H9 (cell line): ENCODE results near the gene NIN. TPM values are rescaled to one million over a fixed set of nuclear protein-coding genes. Genes with fewer than 3 reads are reported as not detected.

Source experiments
- DNase-seq: peaks from one replicate; pipeline ENCODE4 v3.0.0-alpha.2; 2017
- H2AFZ ChIP-seq: one replicate; pipeline ENCODE4 v1.6.1; 2013; ENCODE audit warnings: mild to moderate bottlenecking, low read length, control low read depth, moderate library complexity
- H2AK5ac ChIP-seq: 2 replicates; pipeline ENCODE4 v1.6.1; 2013; ENCODE audit warnings: low read length, control low read depth, mixed read lengths; ENCODE audit not compliant: insufficient read length
- H2BK120ac ChIP-seq: one replicate; pipeline ENCODE4 v1.6.1; 2013; ENCODE audit warnings: low read depth, mild to moderate bottlenecking, low read length, control low read depth, inconsistent platforms; ENCODE audit not compliant: poor library complexity, severe bottlenecking
- H2BK12ac ChIP-seq: 2 replicates; pipeline ENCODE4 v1.6.1; 2013; ENCODE audit warnings: low read length, control low read depth, mixed read lengths, low read depth; ENCODE audit not compliant: insufficient read length
- H2BK15ac ChIP-seq: 2 replicates; pipeline ENCODE4 v1.6.1; 2013; ENCODE audit warnings: low read depth, low read length, control low read depth
- H2BK20ac ChIP-seq: one replicate; pipeline ENCODE4 v1.6.1; 2013; ENCODE audit warnings: low read depth, mild to moderate bottlenecking, low read length, control low read depth, inconsistent platforms; ENCODE audit not compliant: poor library complexity, severe bottlenecking
- H2BK5ac ChIP-seq: 2 replicates; pipeline ENCODE4 v1.6.1; 2013; ENCODE audit warnings: low read length, control low read depth, mixed read lengths; ENCODE audit not compliant: insufficient read length
- H3K14ac ChIP-seq: 2 replicates; pipeline ENCODE4 v1.6.1; 2013; ENCODE audit warnings: low read length, control low read depth; ENCODE audit not compliant: insufficient read depth
- H3K18ac ChIP-seq: 2 replicates; pipeline ENCODE4 v1.6.1; 2013; ENCODE audit warnings: low read depth, mild to moderate bottlenecking, mixed read lengths, low read length, control low read depth; ENCODE audit not compliant: insufficient read length
- H3K23ac ChIP-seq: 2 replicates; pipeline ENCODE4 v1.6.1; 2013; ENCODE audit warnings: low read length, control low read depth, mixed read lengths, low read depth; ENCODE audit not compliant: insufficient read length
- H3K23me2 ChIP-seq: 2 replicates; pipeline ENCODE4 v1.6.1; 2013; ENCODE audit warnings: low read depth, mild to moderate bottlenecking, mixed read lengths, low read length, control low read depth; ENCODE audit not compliant: insufficient read length, poor library complexity, severe bottlenecking
- H3K27ac ChIP-seq: 2 replicates; pipeline ENCODE4 v1.5.1; 2013; ENCODE audit warnings: low read length, control low read depth, mixed read lengths, low read depth; ENCODE audit not compliant: insufficient read length
- H3K27me3 ChIP-seq: 2 replicates; pipeline ENCODE4 v1.6.1; 2013; ENCODE audit warnings: low read length, control low read depth, inconsistent platforms; ENCODE audit not compliant: insufficient read depth
- H3K4ac ChIP-seq: 2 replicates; pipeline ENCODE4 v1.6.1; 2013; ENCODE audit warnings: low read depth, mild to moderate bottlenecking, control low read depth, inconsistent platforms, low read length, moderate library complexity
- H3K4me1 ChIP-seq: 2 replicates; pipeline ENCODE4 v1.6.1; 2013; ENCODE audit warnings: low read length, control low read depth, inconsistent platforms; ENCODE audit not compliant: insufficient read depth
- H3K4me2 ChIP-seq: 2 replicates; pipeline ENCODE4 v1.6.1; 2013; ENCODE audit warnings: low read length, control low read depth, mixed read lengths; ENCODE audit not compliant: insufficient read length, insufficient read depth
- H3K56ac ChIP-seq: 2 replicates; pipeline ENCODE4 v1.6.1; 2013; ENCODE audit warnings: low read depth, mild to moderate bottlenecking, mixed read lengths, low read length, control low read depth; ENCODE audit not compliant: insufficient read length
- H3K79me1 ChIP-seq: 2 replicates; pipeline ENCODE4 v1.6.1; 2013; ENCODE audit warnings: low read depth, mild to moderate bottlenecking, moderate library complexity, low read length, control low read depth, inconsistent platforms; ENCODE audit not compliant: insufficient read depth, poor library complexity, severe bottlenecking
- H3K79me2 ChIP-seq: 2 replicates; pipeline ENCODE4 v1.6.1; 2013; ENCODE audit warnings: low read length, control low read depth, inconsistent platforms; ENCODE audit not compliant: insufficient read depth
- H3K9ac ChIP-seq: 2 replicates; pipeline ENCODE4 v1.6.1; 2013; ENCODE audit warnings: low read length, control low read depth, mixed read lengths; ENCODE audit not compliant: insufficient read length; ENCODE audit errors: extremely low read depth
- H3K9me3 ChIP-seq: one replicate; pipeline ENCODE4 v1.6.1; 2013; ENCODE audit warnings: low read depth, low read length, inconsistent platforms; ENCODE audit not compliant: control insufficient read depth
- H3T11ph ChIP-seq: one replicate; pipeline ENCODE4 v1.6.1; 2013; ENCODE audit warnings: mild to moderate bottlenecking, low read length, control low read depth, inconsistent platforms
- H4K20me1 ChIP-seq: one replicate; pipeline ENCODE4 v1.6.1; 2013; ENCODE audit not compliant: control insufficient read depth, insufficient read length, insufficient read depth
- H4K5ac ChIP-seq: 2 replicates; pipeline ENCODE4 v1.6.1; 2013; ENCODE audit warnings: low read depth, mild to moderate bottlenecking, mixed read lengths, low read length, control low read depth; ENCODE audit not compliant: insufficient read length
- H4K8ac ChIP-seq: replicated peaks from 2 replicates; pipeline ENCODE4 v1.6.1; 2013; ENCODE audit warnings: low read length, control low read depth, mixed read lengths, low read depth; ENCODE audit not compliant: insufficient read length
- H4K91ac ChIP-seq: 2 replicates; pipeline ENCODE4 v1.6.1; 2013; ENCODE audit warnings: low read depth, mild to moderate bottlenecking, moderate library complexity, mixed read lengths, low read length, control low read depth; ENCODE audit not compliant: insufficient read length
- H3K27ac Mint-ChIP-seq, 3 experiments: 2 replicates in 2 of 3; 3 replicates in 1 of 3; pipeline ENCODE4 v1.8.0; 2020 to 2021; ENCODE audit warnings: mixed read lengths in 3 of 3, mild to moderate bottlenecking in 1 of 3, moderate library complexity in 1 of 3
- H3K27me3 Mint-ChIP-seq: 2 replicates; pipeline ENCODE4 v1.8.0; 2021; ENCODE audit warnings: low read depth, mild to moderate bottlenecking, moderate library complexity, mixed read lengths
- H3K36me3 Mint-ChIP-seq, 3 experiments: 2 replicates in 2 of 3; 3 replicates in 1 of 3; pipeline ENCODE4 v1.8.0; 2020 to 2021; ENCODE audit warnings: low read depth in 3 of 3, mixed read lengths in 3 of 3; ENCODE audit not compliant: insufficient read depth in 1 of 3
- H3K4me1 Mint-ChIP-seq, 2 experiments: 2 replicates each; pipeline ENCODE4 v1.8.0; 2020; ENCODE audit warnings: mixed read lengths in 2 of 2
- H3K4me3 Mint-ChIP-seq, 2 experiments: 2 replicates in 1 of 2; 3 replicates in 1 of 2; pipeline ENCODE4 v1.8.0; 2020 to 2021; ENCODE audit warnings: mild to moderate bottlenecking in 2 of 2, mixed read lengths in 2 of 2, moderate library complexity in 1 of 2
- H3K9me3 Mint-ChIP-seq, 2 experiments: 2 replicates in 1 of 2; 3 replicates in 1 of 2; pipeline ENCODE4 v1.8.0; 2020; ENCODE audit warnings: mild to moderate bottlenecking in 2 of 2, mixed read lengths in 2 of 2, moderate library complexity in 1 of 2
- WGBS: extraction: QIAGEN DNeasy Blood & Tissue Kit; methylation state at CpG from one replicate; pipeline ENCODE4 v1.1.7; 2013; ENCODE audit warnings: missing lambda C conversion rate, low lambda C conversion rate, mixed read lengths; ENCODE audit not compliant: insufficient read length; ENCODE audit errors: extremely low coverage; 5-methylcytosine and 5-hydroxymethylcytosine counted together
- total RNA-seq: library from RNA; stranded (reverse); gene quantifications from 2 replicates; pipeline ENCODE4 v1.2.1, GENCODE V29; 2021
- TF ChIP-seq, protein P1 (sequence below): fragments of 200-600 bp; sonication (generic); conservative IDR thresholded peaks from 3 replicates; pipeline ENCODE4 v1.8.0; 2021; ENCODE audit warnings: antibody characterized with exemption, mild to moderate bottlenecking

Gene NIN
- total RNA-seq, 1 experiment from 2014 or later, result 18.4 TPM

DNA sequence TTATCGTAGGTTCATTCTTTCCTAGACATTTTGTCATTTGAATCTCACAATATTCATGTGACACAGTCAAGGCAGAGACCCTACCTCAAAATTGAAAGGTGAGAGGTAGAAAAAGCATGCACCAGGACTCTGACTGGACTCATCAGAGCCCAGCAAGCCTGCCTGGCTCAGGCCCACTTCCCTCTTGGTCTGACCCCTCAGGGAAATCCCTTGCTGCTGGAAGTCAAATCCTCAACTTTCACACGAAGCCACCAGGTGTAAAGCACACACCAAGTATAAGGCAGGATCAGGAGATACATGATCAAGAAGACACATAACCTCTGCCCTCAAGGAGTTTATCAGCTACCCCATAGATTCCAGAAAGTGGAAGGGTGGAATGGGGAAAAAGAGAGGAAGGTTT, 18.8 kb downstream of the NIN start:
- H2BK12ac ChIP-seq, result no peak overlapping the region
- H3T11ph ChIP-seq, result no peak overlapping the region
- no peak overlapping the region for H4K5ac ChIP-seq
- H3K23ac ChIP-seq, result no peak overlapping the region
- WGBS, result no CpG with 5 or more reads among the region's 2 CpGs
- Mint-ChIP-seq H3K4me3 (no peak overlapping the region), H3K27ac (peak overlapping the region in 2 of 3 experiments; percentile 6 to 90; a peak in 2 of 7 replicates), H3K27me3 (peaks cover 2% of the 10 kb centered on the region; the same call in 1 of the 2 replicates), H3K4me1 (peaks cover 31 to 33% of the 10 kb centered on the region in 2 experiments), H3K9me3 (peaks cover 6 to 14% of the 10 kb centered on the region in 2 experiments), H3K36me3 (peaks cover 13 to 17% (median 15%) of the 10 kb centered on the region in 3 experiments)
- H3K56ac ChIP-seq, result no peak overlapping the region
- H4K20me1 ChIP-seq, result no peaks in the 10 kb centered on the region
- H3K9me3 ChIP-seq, result no peaks in the 10 kb centered on the region
- H2AFZ ChIP-seq, result no peak overlapping the region
- H3K9ac ChIP-seq, result no peak overlapping the region
- H3K4me1 ChIP-seq, result peaks cover 6% of the 10 kb centered on the region; the same call in 1 of the 2 replicates
- no peak overlapping the region for H2BK120ac ChIP-seq
- TF ChIP-seq, protein P1, sequence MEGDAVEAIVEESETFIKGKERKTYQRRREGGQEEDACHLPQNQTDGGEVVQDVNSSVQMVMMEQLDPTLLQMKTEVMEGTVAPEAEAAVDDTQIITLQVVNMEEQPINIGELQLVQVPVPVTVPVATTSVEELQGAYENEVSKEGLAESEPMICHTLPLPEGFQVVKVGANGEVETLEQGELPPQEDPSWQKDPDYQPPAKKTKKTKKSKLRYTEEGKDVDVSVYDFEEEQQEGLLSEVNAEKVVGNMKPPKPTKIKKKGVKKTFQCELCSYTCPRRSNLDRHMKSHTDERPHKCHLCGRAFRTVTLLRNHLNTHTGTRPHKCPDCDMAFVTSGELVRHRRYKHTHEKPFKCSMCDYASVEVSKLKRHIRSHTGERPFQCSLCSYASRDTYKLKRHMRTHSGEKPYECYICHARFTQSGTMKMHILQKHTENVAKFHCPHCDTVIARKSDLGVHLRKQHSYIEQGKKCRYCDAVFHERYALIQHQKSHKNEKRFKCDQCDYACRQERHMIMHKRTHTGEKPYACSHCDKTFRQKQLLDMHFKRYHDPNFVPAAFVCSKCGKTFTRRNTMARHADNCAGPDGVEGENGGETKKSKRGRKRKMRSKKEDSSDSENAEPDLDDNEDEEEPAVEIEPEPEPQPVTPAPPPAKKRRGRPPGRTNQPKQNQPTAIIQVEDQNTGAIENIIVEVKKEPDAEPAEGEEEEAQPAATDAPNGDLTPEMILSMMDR, result no peak
- no peak overlapping the region for H2BK5ac ChIP-seq
- no peaks in the 10 kb centered on the region for H3K79me2 ChIP-seq
- H2AK5ac ChIP-seq, result no peak overlapping the region
- H4K8ac ChIP-seq, result no peak overlapping the region
- no peak overlapping the region for H3K4me2 ChIP-seq
- no peaks in the 10 kb centered on the region for H3K23me2 ChIP-seq
- H2BK15ac ChIP-seq, result no peak overlapping the region
- no peak overlapping the region for H3K4ac ChIP-seq
- no peak overlapping the region for H2BK20ac ChIP-seq
- no peak overlapping the region for H3K27ac ChIP-seq
- H3K14ac ChIP-seq, result no peak overlapping the region
- H3K79me1 ChIP-seq, result peaks cover 3% of the 10 kb centered on the region
- no peak for DNase-seq
- no peaks in the 10 kb centered on the region for H3K27me3 ChIP-seq
- no peak overlapping the region for H3K18ac ChIP-seq
- no peak overlapping the region for H4K91ac ChIP-seq
